Measurements from ENCODE around the gene TRIM68. TPM values are rescaled to one million over a fixed set of nuclear protein-coding genes. Genes with fewer than 3 reads are reported as not detected.
A peak's percentile ranks its signal among the peaks of the same experiment; 100 is the strongest.

The TRIM68 gene
- not detected in 2 replicates for total RNA-seq (2016; rRNA removed; fragmentation: Illumina TruSeq; extraction: Trizol)
- total RNA-seq (2016; cell fraction: cytosol; rRNA removed; fragmentation: Illumina TruSeq; extraction: Trizol; ENCODE audit: low read depth), result not detected in 2 replicates
- not detected in 2 replicates for total RNA-seq (2016; cell fraction: insoluble cytoplasmic fraction; rRNA removed; fragmentation: Illumina TruSeq; extraction: Trizol)
- total RNA-seq (2016; cell fraction: membrane; rRNA removed; fragmentation: Illumina TruSeq; extraction: Trizol), result not detected in 2 replicates
- total RNA-seq (2016; cell fraction: nucleus; rRNA removed; fragmentation: Illumina TruSeq; extraction: Trizol), result not detected in 2 replicates
- not detected in 2 replicates for polyA plus RNA-seq (2011; rRNA removed)
- polyA plus RNA-seq (2011; cell fraction: cytosol; rRNA removed), result not detected in 2 replicates
- polyA plus RNA-seq (2011; cell fraction: nucleus; rRNA removed), result not detected in 2 replicates
- polyA plus RNA-seq (2012), result not detected in 2 replicates
- polyA plus RNA-seq (2016; cell fraction: cytosol; fragmentation: Illumina TruSeq; extraction: Trizol; ENCODE audit: low read depth), result not detected in 2 replicates
- polyA plus RNA-seq (2016; cell fraction: insoluble cytoplasmic fraction; fragmentation: Illumina TruSeq; extraction: Trizol; ENCODE audit: low read depth), result not detected in 2 replicates
- not detected in 2 replicates for polyA plus RNA-seq (2016; cell fraction: membrane; fragmentation: Illumina TruSeq; extraction: Trizol; ENCODE audit: low read depth)
- not detected in 2 replicates for polyA plus RNA-seq (2016; cell fraction: nucleus; fragmentation: Illumina TruSeq; extraction: Trizol; ENCODE audit: insufficient read depth, low read depth)
- polyA minus RNA-seq (2011; rRNA and poly(A)+ RNA removed; ENCODE audit: low replicate concordance), result 3.2 TPM in 1 of 2 replicates, not detected in the other
- not detected in 2 replicates for polyA minus RNA-seq (2011; cell fraction: cytosol; rRNA and poly(A)+ RNA removed)
- polyA minus RNA-seq (2011; cell fraction: nucleus; rRNA and poly(A)+ RNA removed), result not detected in 2 replicates
- not detected for Bru-seq, nascent RNA
- BruChase-seq, experiment 1, labeled RNA remaining after a 6-hour chase, result percentile 9 among the genes with signal in this experiment
- percentile 8 among the genes with signal in this experiment for BruChase-seq, experiment 2, labeled RNA remaining after a 2-hour chase
- long read RNA-seq, experiment 1, result 0 reads
- long read RNA-seq, experiment 2, result 0 reads

GRCh38 chr11:4607781-4608666 lies at the start of gene TRIM68:
Gene TRIM68, minus strand, starts transcription at chr11:4608231. Its CDS starts 2,727 bp downstream, at chr11:4605504.
- peaks cover 0 to 20% of the 10 kb centered on the region in 2 experiments; a peak in 1 of 5 replicates for H3K27me3 ChIP-seq (ENCODE audit: control insufficient read depth in 1 of 2, insufficient read depth in 2 of 2, low read length in 2 of 2)
- H3K27ac ChIP-seq (ENCODE audit: extremely low read length, insufficient read depth, low read length), result no peak within 1 kb of the TSS
- no peak for DNase-seq (ENCODE audit: low spot score)
- H4K20me1 ChIP-seq (ENCODE audit: insufficient read depth, low read length), result no peaks in the 10 kb centered on the region
- CTCF ChIA-PET (ENCODE audit: low intra/inter-chr PET ratio, low total read pairs), result no interaction called here
- POLR2A ChIA-PET, result no interaction called here
- intact Hi-C loops (cut with micrococcal nuclease; ENCODE audit: unreplicated experiment) (no loop called here), in situ Hi-C loops (cut with HindIII; ENCODE audit: extremely low pct_ligation_motif_present, low pct_unique_long_range_greater_than_20kb) (no loop called here)
- H3K4me3 ChIP-seq (replicated peaks in 1 of 3; ENCODE audit: insufficient read depth in 1 of 3, low read depth in 2 of 3, low read length in 3 of 3), result no peak within 1 kb of the TSS
- no peak within 1 kb of the TSS for H2AFZ ChIP-seq (ENCODE audit: low read length)
- no peaks in the 10 kb centered on the region for H3K36me3 ChIP-seq (replicated peaks in 1 of 2; ENCODE audit: control insufficient read depth in 1 of 2, insufficient read depth in 2 of 2, low read length in 2 of 2)
- no peak for FAIRE-seq
- H3K4me1 ChIP-seq (ENCODE audit: insufficient read depth, low read length), result no peaks in the 10 kb centered on the region
- ATAC-seq, result no peak
- H3K9me3 ChIP-seq (ENCODE audit: low read length), result no peaks in the 10 kb centered on the region
- no peak within 1 kb of the TSS for H3K9ac ChIP-seq (ENCODE audit: insufficient read depth, low read depth, low read length)
- TF ChIP-seq CENPBD1 (CRISPR knock-in tag; IDR thresholded peaks at IDR 0.05; ENCODE audit: borderline replicate concordance, low read depth), result no peak
- TF ChIP-seq ATM (IDR thresholded peaks at IDR 0.05; ENCODE audit: borderline replicate concordance), result no peak
- TF ChIP-seq, protein P1, sequence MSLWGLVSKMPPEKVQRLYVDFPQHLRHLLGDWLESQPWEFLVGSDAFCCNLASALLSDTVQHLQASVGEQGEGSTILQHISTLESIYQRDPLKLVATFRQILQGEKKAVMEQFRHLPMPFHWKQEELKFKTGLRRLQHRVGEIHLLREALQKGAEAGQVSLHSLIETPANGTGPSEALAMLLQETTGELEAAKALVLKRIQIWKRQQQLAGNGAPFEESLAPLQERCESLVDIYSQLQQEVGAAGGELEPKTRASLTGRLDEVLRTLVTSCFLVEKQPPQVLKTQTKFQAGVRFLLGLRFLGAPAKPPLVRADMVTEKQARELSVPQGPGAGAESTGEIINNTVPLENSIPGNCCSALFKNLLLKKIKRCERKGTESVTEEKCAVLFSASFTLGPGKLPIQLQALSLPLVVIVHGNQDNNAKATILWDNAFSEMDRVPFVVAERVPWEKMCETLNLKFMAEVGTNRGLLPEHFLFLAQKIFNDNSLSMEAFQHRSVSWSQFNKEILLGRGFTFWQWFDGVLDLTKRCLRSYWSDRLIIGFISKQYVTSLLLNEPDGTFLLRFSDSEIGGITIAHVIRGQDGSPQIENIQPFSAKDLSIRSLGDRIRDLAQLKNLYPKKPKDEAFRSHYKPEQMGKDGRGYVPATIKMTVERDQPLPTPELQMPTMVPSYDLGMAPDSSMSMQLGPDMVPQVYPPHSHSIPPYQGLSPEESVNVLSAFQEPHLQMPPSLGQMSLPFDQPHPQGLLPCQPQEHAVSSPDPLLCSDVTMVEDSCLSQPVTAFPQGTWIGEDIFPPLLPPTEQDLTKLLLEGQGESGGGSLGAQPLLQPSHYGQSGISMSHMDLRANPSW (CRISPR knock-in tag; IDR thresholded peaks at IDR 0.05; ENCODE audit: borderline replicate concordance), result no peak
- no peak for TF ChIP-seq ZKSCAN8 (CRISPR knock-in tag; IDR thresholded peaks at IDR 0.05; ENCODE audit: borderline replicate concordance)
- no peak for TF ChIP-seq ZFP36L1 (CRISPR knock-in tag; IDR thresholded peaks at IDR 0.05)
- TF ChIP-seq, protein P2, sequence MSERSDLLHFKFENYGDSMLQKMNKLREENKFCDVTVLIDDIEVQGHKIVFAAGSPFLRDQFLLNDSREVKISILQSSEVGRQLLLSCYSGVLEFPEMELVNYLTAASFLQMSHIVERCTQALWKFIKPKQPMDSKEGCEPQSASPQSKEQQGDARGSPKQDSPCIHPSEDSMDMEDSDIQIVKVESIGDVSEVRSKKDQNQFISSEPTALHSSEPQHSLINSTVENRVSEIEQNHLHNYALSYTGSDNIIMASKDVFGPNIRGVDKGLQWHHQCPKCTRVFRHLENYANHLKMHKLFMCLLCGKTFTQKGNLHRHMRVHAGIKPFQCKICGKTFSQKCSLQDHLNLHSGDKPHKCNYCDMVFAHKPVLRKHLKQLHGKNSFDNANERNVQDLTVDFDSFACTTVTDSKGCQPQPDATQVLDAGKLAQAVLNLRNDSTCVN (CRISPR knock-in tag; IDR thresholded peaks at IDR 0.05; ENCODE audit: borderline replicate concordance), result no peak
- no peak for TF ChIP-seq ZNF367 (CRISPR knock-in tag; IDR thresholded peaks at IDR 0.05; ENCODE audit: borderline replicate concordance)
- no peak for TF ChIP-seq ZNF768 (CRISPR knock-in tag; IDR thresholded peaks at IDR 0.05)
- TF ChIP-seq, protein P3, sequence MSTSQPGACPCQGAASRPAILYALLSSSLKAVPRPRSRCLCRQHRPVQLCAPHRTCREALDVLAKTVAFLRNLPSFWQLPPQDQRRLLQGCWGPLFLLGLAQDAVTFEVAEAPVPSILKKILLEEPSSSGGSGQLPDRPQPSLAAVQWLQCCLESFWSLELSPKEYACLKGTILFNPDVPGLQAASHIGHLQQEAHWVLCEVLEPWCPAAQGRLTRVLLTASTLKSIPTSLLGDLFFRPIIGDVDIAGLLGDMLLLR (CRISPR knock-in tag; IDR thresholded peaks at IDR 0.05), result no peak
- TF ChIP-seq RARA (CRISPR knock-in tag; IDR thresholded peaks at IDR 0.05), result no peak
- no peak for TF ChIP-seq REXO4 (CRISPR knock-in tag; IDR thresholded peaks at IDR 0.05; ENCODE audit: borderline replicate concordance)
- no peak for TF ChIP-seq HHEX (CRISPR knock-in tag; IDR thresholded peaks at IDR 0.05)
- TF ChIP-seq TAF15 (IDR thresholded peaks at IDR 0.05; ENCODE audit: low read depth, low read length, poor library complexity, severe bottlenecking), result no peak
- TF ChIP-seq GTF2F1 (IDR thresholded peaks at IDR 0.05; ENCODE audit: low read length), result no peak
- no peak within 1 kb of the TSS for H3K4me2 ChIP-seq (ENCODE audit: low read depth, low read length)
- WGBS (ENCODE audit: low lambda C conversion rate), result 43% methylated on average over 18 of the region's 43 CpGs
- H3K79me2 ChIP-seq (ENCODE audit: insufficient read depth, low read length), result no peaks in the 10 kb centered on the region
- no TSS peak for BruUV-seq (replicated peaks)

Data from HepG2 (cell line).